HG02610 (cell line): ENCODE results near the gene TWSG1.
"Not testable (repeated sequence)": the region's sequence is repeated elsewhere in the genome, so short reads cannot be mapped to it uniquely, and the experiment has no call there.

Experiments
- ATAC-seq: cut with Tn5 transposase; IDR thresholded peaks from one replicate; pipeline ENCODE4 v1.9.1; 2021; ENCODE audit warnings: mild to moderate bottlenecking, moderate library complexity; ENCODE audit not compliant: unreplicated experiment

The TWSG1 gene

DNA sequence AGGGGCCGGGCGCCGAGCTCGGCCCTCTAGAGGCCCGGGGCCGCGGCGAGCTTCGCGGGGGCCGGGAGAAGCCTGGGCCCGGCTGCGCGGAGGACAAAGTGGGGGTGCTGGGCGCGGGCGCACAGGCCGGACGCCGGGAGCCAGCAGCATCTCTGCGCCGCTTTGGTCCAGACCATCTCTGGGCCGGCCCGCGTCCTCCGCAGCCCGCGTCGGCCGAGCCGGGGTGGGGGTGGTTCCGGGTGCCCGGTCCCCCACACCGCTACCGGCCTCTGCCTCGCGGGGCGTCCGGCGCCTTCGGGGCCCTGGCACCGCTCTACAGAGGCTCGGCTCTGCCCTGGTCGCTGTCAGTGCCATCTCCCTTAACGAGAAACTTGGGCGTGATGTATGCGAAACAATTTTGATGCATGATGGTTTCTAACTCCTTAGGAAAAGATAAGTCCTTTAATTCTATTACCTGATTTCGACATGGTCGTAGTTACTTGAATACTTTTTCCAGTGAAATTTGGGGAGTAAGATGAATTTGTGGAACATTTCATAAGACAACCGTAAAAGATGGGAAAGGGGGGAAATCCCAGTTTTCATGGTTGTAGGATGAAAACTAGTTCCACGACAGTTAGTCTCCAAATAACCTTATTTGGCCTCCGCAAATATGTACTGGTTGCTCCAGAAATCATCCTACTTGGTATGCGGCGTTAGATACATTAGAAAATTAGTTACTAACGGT is 562 bp downstream of the TWSG1 start:
- ATAC-seq: peak; percentile 26

DNA sequence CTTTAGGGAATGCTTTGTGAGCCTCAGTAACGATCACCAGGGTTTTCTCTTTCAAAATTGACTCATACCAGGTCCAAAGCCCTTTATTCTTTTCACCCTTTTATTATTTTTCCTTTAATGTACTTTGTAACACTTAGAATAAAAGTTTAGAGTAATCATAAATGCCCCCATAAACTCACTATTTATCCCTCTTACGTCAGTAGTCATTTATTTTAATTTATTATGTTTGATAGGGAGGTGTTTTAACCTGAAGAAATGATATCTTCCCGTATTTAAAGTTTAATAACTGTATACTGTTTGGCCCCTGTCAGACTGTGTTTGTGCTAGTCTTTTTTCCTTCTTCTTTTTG is 1.1 kb downstream of the TWSG1 start:
- ATAC-seq: no peak

- no peak for ATAC-seq
These were observed 2.3 kb downstream of the TWSG1 start for GRCh38 chr18:9336827-9337226.

DNA sequence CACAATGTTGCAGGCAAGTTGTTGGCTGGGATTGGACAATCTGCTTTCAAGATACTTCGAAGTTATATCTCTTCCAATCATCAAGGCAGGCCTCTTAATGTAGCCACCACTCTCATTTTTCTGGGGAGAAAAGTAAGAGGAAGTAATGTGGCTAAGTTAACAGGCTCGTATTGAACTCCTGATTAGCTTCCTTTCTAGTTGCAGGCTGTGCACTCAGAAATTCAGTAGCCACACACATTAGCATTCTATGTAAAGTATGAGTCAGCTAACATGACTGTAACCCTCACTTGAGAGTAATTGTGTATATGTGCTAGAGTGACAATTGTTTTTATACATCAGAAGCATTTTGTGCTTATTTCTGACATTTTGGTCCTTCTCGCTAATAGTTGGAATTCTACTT is 3.3 kb downstream of the TWSG1 start:
- ATAC-seq: peak; percentile 30

- ATAC-seq: no peak
These were observed 5.9 kb downstream of the TWSG1 start for GRCh38 chr18:9340472-9340871.

- ATAC-seq: no peak
These were observed 9.0 kb downstream of the TWSG1 start for GRCh38 chr18:9343577-9343976.

DNA sequence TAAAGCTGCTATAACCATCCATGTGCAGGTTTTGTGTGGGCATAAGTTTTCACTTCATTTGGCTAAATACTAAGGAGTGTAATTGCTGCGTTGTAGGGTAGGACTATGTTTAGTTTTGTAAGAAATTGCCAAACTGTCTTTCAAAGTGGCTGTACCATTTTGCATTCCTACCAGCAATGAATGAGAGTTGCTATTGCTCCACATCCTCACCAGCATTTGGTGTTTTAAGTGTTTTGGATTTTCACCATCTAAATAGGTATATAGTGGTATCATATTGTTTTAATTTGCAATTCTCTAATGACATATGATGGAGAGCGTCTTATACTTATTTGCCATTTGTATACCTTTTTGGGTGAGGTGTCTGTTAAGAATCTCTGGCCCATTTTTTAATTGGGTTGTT is 12.2 kb downstream of the TWSG1 start:
- no peak for ATAC-seq

- ATAC-seq: no peak
These were observed 13.6 kb downstream of the TWSG1 start for GRCh38 chr18:9348079-9348671.

DNA sequence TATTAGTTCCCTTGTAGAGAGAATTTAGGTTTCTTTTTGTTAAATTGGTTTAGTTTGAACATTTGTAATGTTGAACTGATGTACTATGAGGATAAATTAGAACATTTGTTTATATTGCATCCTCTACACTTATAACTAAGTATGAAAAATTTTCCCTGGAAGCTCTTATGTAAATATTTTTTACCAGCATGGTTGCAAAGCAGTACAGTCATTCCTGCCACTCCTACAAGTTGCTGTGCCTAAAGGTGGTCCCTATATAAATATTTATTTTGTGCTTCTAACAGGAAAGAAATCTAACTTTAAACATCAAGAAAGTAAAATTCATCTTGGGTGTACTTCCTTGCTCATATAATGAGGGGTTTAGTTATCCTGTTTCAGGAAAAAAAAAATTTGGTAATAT is 14.2 kb downstream of the TWSG1 start:
- ATAC-seq: no peak

GRCh38 chr18:9353596-9353995 is 19.0 kb downstream of the TWSG1 start:
- ATAC-seq: peak; percentile 90

- peak; percentile 64 for ATAC-seq
These were observed 19.7 kb downstream of the TWSG1 start for GRCh38 chr18:9354256-9354655.

DNA sequence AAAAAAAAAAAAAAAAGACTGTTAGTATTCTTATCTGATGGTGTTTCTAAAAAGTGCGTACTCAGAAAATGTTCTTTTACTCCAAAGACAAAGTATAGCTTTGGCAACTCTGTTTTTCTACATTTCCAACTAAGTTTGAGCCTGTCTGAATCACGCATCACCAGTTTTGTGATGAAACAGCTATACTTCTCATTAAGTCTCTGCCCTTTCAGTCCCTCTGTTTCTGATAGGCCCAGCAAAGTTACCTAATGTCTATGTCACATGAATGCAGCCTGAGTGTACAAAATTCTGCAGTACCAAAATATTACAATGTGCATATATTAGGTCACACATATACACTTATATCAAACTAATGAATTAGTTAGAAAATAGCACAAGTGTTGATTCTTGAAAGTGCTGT is 22.4 kb downstream of the TWSG1 start:
- ATAC-seq: no peak

DNA sequence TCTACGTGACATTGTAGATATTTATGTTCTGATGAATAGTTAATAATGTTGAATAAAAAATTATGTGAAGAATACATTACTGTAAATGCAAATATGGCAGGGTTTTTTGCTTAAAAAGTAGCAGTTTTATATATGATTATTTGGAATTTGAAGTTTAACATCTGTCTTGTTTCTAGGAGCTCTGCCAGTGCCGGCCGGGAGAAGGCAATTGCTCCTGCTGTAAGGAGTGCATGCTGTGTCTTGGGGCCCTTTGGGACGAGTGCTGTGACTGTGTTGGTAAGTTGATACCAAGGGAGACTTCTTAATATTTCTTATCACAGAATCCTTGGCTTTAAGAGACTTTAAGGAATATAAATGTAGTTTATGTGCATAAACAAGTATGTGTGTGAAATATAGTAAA is 25.2 kb downstream of the TWSG1 start:
- no peak for ATAC-seq

GRCh38 chr18:9361191-9361590 is 26.6 kb downstream of the TWSG1 start:
- ATAC-seq: no peak

DNA sequence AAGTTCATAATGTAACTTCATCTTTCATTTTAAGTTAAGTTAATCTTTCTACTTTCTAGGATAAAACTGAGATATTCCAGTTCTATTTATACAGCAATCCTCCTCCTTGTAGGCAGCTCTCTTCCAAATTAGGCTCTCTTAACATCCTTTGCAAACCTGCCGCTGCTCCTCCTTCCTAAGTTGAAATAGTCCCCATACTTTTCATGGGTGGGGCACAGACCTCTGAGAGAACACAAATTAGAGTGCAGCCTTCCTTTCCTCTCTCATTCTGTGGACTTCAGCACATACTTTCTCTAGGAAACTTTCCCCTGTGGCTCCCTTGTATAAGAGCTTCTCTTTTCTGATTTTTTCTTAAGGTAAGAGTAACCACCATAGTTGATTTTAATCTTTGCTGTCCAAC is 28.3 kb downstream of the TWSG1 start:
- ATAC-seq: no peak

- no peak for ATAC-seq
These were observed 29.7 kb downstream of the TWSG1 start for GRCh38 chr18:9364242-9364641.

- ATAC-seq: no peak
These were observed 30.8 kb downstream of the TWSG1 start for GRCh38 chr18:9365406-9365805.

DNA sequence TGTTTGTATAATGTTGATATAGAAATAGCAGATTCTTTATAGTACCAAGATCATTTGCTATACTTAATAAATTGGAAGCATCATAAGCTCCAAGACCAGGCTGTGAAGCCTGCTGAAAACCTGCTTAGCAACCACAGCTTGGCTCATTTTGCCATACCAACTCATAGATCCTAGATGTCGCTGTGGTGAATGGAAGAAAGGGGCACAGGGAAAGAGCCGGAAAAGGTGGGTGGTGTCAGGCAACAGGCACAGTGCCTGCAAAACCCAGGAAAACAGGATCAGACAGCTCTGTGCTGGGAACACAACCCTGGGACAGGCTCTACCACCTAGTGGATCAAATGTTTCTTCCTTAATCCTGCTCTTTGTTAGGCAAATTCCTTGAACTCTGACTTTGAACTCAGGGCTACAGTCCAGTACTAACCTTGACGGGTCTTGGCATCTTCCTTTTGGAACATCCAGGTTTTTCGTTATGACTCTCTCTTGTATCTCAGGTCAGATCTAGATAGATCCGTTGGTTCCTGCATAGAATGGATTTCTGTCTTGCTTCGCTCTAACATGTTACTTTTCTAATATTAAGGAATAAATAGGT is 31.6 kb downstream of the TWSG1 start:
- no peak for ATAC-seq

DNA sequence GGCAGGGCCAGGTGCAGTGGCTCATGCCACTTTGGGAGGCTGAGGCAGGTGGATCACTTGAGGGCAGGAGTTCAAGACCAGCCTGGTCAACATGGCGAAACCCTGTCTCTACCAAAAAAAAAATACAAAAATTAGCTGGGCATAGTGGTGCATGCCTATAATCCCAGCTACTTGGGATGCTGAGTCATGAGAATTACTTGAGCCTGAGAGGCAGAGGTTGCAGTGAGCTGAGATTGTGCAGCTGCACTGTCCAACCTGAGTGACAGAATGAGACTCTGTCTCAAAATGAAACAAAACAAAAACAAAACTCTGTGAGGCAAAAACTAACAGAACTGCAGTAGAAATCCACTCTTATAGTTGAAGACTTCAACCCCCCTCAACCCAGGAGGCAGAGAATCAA is 38.7 kb downstream of the TWSG1 start:
- not testable (repeated sequence) for ATAC-seq

DNA sequence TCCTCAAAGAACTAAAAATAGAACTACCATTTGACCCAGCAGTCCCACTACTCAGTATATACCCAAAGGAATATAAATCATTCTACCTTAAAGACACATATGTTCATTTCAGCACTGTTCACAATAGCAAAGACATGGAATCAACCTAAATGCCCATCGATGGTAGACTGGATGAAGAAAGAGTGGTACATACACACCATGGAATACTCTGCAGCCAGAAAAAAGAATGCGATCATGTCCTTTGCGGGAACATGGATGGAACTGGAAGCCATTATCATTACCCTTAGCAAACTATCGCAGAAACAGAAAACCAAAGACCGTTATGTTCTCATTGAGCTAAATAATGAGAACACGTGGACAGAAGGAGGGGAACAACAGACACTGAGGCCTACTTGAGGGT is 44.5 kb downstream of the TWSG1 start:
- ATAC-seq: no peak

DNA sequence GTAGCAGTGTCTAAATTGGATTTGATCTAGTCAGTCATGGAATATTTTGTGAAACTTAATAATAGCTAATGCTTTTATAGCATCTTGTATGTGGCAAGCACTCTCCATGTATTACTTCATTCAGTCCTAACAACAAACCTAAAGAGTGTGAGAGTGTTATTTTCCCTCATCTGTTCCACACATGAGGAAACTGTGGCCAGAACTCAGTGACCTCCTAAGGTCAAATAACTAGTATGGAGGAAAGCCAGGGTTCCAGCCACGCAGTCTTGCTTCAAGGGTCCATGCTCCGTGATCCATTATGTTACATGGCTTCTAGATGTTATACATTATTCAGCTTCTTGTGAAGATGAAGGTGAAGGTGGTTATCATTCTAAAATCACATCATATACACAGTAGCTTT is 45.5 kb downstream of the TWSG1 start:
- no peak for ATAC-seq

GRCh38 chr18:9380621-9381395 is 46.2 kb downstream of the TWSG1 start:
- ATAC-seq: no peak
